HK-2 (cell line): ENCODE measurements around the gene FMN1.

Experiments
- DNase-seq: peaks from one replicate; pipeline ENCODE4 v3.0.0-alpha.2; 2018; ENCODE audit not compliant: unreplicated experiment

The FMN1 gene

GRCh38 chr15:32885713-32886112 lies 308.8 kb downstream of the FMN1 start:
- no peak for DNase-seq

GRCh38 chr15:32884146-32884545 lies 310.4 kb downstream of the FMN1 start:
- no peak for DNase-seq

- no peak for DNase-seq
These were observed 311.6 kb downstream of the FMN1 start for GRCh38 chr15:32882955-32883354.

- no peak for DNase-seq
These were observed 313.0 kb downstream of the FMN1 start for GRCh38 chr15:32881528-32881927.

- DNase-seq: no peak
These were observed 313.9 kb downstream of the FMN1 start for GRCh38 chr15:32880642-32881041.

GRCh38 chr15:32879980-32880379 lies 314.5 kb downstream of the FMN1 start:
- no peak for DNase-seq

GRCh38 chr15:32878869-32879805 lies 315.4 kb downstream of the FMN1 start:
- DNase-seq: no peak

- DNase-seq: no peak
These were observed 316.2 kb downstream of the FMN1 start for GRCh38 chr15:32878342-32878741.

- DNase-seq: no peak
These were observed 317.1 kb downstream of the FMN1 start for GRCh38 chr15:32877252-32878019.

GRCh38 chr15:32873284-32874114 lies 321.0 kb downstream of the FMN1 start:
- no peak for DNase-seq

GRCh38 chr15:32872621-32873283 lies 321.8 kb downstream of the FMN1 start:
- DNase-seq: no peak

GRCh38 chr15:32871883-32872282 lies 322.6 kb downstream of the FMN1 start:
- no peak for DNase-seq

- peak; percentile 71 for DNase-seq
These were observed 324.1 kb downstream of the FMN1 start for GRCh38 chr15:32870240-32871033.

- DNase-seq: no peak
These were observed 324.7 kb downstream of the FMN1 start for GRCh38 chr15:32869776-32870175.

- peak; percentile 56 for DNase-seq
These were observed 327.2 kb downstream of the FMN1 start for GRCh38 chr15:32867313-32867626.

- DNase-seq: peak; percentile 41
These were observed 327.8 kb downstream of the FMN1 start for GRCh38 chr15:32866454-32867312.

- DNase-seq: no peak
These were observed 329.7 kb downstream of the FMN1 start for GRCh38 chr15:32864841-32865240.

GRCh38 chr15:32864051-32864450 lies 330.5 kb downstream of the FMN1 start:
- DNase-seq: no peak

GRCh38 chr15:32861761-32862160 lies 332.8 kb downstream of the FMN1 start:
- DNase-seq: no peak

GRCh38 chr15:32861174-32861573 lies 333.3 kb downstream of the FMN1 start:
- no peak for DNase-seq
